HEK293T (cell line): ENCODE measurements around the gene SNAI1.

Source experiments
- BHLHE40 ChIP-seq: fragments of 450-650 bp; IDR thresholded peaks from 2 replicates; pipeline ENCODE4 v1.6.1; 2016; ENCODE audit warnings: mild to moderate bottlenecking, moderate library complexity, borderline replicate concordance
- FOXM1 ChIP-seq: fragments of 450-650 bp; IDR thresholded peaks from 2 replicates; pipeline ENCODE4 v1.6.1; 2017; ENCODE audit warnings: mild to moderate bottlenecking, borderline replicate concordance
- SP1 ChIP-seq: fragments of 450-650 bp; IDR thresholded peaks from 2 replicates; pipeline ENCODE4 v1.6.1; 2017

GRCh38 chr20:50014570-50015562 lies 32.1 kb downstream of the SNAI1 start:
- no peak for TF ChIP-seq SP1
- no peak for TF ChIP-seq BHLHE40
- no peak for TF ChIP-seq FOXM1
